GM11168 (cell line): ENCODE data around the gene CLDN6.

Source experiments
- in situ Hi-C: fragments of 300-500 bp; cut with MboI; formaldehyde crosslinking; loops from one replicate; pipeline ENCODE4 v1.12.0; 2022; ENCODE audit warnings: low sequenced_read_pairs; ENCODE audit not compliant: unreplicated experiment

The CLDN6 gene

DNA sequence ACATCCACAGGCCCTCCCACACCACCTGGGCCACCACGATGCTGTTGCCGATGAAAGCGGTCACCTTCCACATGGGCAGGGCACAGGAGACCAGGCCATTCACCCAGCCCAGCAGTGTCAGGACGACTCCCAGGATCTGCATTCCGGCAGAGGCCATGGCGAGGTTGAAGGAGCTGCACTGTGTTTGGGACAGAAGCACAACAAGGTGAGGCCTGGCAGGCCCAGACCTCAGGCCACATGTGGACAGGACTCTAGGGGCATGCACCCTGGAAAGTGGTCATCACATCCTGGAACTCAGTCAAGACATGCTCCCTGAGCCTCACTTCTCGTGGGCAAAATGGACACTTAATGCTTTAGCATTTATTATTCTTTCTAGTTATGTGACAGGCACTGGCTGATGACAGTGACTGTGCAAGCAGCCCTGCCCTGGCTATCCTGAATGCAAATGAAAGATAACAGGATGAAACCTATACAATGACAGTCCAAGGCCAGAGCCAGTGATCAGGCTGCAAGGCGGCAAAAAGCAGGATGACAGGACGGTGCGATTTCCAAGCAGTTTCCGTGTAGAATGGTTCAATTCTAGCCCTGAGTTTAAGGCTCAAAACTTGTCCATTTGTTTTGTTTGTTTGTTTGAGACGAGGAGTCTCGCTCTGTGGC, 2.0 kb downstream of the CLDN6 start:
- in situ Hi-C loops, result no loop called here

DNA sequence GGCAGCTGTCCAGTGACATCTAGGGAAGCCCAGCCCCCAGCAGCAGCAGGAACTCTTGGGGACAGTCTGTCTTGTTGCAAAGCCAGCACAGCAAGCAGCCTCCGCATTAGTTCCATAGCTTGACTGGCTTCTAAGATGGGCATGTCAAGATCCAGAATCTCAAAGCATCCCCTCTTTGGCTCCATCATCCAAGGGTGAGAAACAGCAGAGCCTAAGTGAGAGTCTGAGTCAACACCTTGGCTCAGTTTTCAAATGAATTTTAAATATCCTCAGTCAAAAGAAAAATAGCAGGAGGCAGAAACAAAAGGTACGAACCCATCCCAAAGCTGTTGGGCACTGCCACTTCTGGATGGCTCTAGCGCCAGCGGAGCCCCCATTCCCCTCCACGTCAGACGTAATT, 3.0 kb downstream of the CLDN6 start:
- in situ Hi-C loops, result no loop called here

DNA sequence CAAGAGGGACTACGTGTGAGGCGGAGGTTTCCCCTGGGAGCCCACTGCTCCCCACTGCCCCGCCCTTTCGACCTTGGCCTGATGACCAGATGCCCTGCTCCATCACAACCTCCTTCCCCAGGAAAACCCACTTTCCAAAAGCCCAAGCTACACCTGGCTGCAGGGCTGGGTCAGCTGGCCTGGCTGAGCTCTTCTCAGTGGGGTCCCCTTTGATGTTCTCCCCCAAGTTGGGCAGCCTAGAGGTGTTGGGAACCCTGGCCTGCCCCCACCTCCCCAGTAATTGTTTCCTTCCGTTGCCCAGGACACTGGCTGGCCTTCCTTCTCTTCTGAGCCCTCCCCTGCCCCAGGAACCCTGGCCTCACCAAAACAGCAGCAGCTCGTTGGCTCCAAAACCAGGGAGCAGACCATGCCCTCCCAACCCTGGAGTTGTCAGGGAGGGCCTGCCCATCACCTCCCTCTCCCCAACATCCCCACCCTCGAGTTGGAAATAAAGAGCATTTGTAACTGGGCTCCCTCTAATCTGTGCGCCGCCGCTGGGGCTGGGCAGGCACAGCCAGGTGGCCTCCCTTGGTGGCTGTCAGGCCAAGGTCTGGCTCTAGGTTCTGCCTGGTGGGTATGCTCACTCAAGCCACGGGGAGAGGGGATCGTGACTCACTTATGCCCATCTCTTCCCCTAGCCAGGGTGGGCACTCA, 3.8 kb downstream of the CLDN6 start:
- in situ Hi-C loops, result no loop called here

DNA sequence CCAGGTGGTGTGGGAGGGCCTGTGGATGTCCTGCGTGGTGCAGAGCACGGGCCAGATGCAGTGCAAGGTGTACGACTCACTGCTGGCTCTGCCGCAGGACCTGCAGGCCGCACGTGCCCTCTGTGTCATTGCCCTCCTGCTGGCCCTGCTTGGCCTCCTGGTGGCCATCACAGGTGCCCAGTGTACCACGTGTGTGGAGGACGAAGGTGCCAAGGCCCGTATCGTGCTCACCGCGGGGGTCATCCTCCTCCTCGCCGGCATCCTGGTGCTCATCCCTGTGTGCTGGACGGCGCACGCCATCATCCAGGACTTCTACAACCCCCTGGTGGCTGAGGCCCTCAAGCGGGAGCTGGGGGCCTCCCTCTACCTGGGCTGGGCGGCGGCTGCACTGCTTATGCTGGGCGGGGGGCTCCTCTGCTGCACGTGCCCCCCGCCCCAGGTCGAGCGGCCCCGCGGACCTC, 4.5 kb downstream of the CLDN6 start:
- in situ Hi-C loops, result no loop called here

DNA sequence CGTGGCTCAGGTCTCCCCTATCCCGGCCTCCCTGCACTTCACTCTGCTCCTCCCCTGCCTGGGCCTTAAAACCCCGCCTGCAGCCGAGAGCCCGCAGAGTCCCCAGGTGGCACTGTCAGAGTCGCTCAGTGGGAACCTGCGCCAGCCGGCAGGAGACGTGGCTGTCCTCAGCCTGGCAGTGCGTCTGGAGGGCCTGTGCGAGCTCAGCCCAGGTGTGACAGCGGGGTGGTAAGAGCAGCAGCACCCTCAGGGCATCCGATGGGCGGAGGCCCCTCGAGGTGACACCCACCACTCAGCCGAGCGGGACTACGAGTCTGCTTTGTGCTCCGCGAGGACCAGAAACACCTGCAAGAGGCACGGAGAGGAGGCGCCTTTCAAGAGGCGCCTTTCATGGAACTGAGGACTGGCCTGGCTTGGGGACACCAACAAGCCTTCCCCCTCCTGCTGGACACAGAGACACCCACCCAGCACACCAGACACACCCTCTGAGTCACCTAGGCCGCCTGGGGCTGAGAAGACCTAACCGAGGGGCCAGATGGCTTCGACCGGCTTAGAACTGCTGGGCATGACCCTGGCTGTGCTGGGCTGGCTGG, 5.1 kb downstream of the CLDN6 start, which contains the start of gene CLDN9:
TSS of gene CLDN9 (plus strand) at position 96 of the 593 bp plus-strand sequence. CDS start at position 536, 440 bp downstream.
- in situ Hi-C loops, result no loop called here

DNA sequence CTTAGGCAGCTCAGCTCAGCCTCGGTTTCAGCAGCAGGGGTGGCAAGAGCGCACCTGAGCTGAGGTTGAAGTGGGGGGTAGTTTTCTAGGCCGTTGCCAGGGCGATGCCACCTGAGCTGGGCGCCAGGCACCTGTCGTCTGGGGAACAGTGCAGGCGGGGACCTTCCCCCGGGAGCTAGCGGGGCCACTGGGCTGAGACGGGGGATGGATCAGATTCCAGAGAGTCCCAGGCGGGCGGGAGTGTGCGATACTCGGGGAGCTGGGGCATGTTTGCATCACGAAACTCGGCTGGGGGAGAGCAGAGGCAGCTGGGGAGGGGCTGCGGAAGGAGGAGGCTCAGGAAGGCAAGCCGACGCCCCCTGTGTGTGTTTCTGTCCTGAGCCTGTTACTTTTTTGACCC, 5.7 kb downstream of the CLDN6 start:
- in situ Hi-C loops, result no loop called here

DNA sequence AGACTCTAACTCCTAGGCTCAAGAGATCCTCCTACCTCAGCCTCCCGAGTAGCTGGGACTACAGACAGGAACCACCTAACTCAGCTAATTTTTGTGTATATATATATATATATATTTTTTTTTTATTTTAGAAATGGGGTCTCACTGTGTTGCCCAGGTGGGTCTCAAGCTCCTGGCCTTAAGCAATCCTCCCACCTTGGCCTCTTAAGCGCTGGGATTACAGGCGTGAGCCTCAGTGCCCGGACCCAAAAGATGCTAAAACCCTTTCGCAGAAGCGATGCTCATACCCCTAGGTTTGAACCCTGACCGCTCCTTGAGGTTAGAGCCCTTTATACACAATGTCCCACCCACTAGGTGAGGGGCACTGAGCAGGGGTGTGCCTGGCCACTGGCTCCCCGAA, 7.5 kb downstream of the CLDN6 start:
- in situ Hi-C loops, result no loop called here

DNA sequence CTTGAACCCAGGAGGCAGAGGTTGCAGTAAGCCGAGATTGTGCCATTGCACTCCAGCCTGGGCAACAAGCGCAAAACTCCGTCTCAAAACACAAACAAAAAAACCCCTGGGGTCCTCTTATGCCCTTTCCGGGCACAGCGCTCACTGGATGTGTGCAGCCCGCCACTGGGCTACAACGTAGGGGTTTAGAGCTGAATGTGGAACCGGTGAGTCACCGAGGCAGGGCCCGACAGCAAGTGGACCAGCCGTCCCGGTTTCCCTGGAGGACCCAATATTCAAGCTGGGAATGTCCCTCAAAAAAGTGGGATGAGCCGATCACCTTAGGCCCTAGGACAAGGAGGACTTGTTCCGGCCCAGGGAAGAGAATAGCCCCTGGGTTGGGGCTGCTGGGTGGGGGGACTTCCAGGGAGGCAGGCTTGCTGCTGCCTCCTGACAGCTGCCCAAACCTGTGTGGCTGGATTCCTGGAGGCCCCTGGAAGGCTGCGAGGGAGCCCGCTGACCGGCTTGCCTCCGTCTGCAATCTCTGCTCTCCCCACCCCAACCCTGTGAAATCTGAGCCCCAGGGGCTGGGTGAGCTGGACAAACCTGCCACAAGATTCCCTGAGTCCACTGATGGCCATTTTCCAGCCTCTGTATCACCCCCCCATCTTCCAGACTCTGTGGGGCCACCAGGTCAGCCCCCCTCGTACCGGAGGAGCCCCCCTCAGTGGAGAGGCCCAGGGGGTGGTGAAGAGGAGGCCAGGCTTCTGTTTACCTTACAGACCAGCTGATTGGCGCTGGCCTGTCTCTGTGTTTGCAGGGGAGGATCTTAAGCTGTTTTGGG, 8.2 kb downstream of the CLDN6 start:
- in situ Hi-C loops, result no loop called here

DNA sequence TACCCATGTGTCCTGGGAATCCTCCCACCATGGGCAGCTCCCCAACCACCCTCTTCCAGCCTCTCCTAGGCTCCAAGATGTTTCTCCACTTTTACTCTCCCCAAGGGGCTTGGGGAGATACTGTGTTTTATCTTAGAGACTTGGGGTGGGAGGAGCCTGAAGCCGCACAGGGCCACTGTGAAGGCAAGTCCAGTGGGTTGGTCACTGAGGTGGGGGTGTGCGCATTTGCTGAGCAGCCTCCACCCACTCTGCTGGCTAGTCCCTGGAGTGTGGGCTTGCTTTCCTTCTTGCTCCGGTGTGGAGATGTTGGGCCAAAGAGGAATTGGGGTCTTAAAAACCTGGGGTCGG, 9.3 kb downstream of the CLDN6 start:
- in situ Hi-C loops, result no loop called here

DNA sequence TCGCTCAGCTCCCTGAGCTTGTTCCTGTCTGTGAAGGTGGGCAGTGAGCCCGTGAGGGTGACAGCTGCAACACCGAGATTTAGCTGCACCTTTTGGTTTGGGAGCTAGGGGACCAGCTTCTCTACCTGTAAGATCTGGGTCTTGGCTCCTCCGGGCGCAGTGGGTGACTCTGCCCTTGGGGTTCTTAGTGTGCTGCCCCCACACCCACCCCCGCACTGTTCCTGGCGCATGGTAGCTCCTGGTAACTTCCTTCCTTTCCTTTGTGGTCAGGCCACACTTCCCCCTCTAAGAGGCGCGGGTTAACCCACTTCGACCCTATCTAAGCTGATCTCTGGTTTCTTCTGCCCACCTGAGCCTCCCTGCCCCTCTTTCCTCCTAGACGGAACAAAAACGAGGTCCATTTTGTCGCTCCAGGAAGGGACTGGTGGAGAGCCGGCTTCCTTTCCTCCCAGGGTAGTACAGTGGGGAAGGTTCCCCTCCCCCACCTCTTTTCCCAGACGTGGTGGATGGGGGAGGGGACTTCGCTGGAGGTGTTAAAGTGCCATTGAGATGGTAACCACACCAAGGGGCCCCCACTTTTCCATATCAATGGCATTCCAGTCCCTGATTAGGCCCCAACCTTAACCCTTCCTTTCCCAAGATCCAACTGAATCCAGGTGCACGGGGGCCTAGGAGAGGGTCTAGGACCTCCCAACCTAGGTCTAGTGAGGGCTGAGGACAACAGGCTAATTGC, 9.9 kb downstream of the CLDN6 start:
- in situ Hi-C loops, result no loop called here

DNA sequence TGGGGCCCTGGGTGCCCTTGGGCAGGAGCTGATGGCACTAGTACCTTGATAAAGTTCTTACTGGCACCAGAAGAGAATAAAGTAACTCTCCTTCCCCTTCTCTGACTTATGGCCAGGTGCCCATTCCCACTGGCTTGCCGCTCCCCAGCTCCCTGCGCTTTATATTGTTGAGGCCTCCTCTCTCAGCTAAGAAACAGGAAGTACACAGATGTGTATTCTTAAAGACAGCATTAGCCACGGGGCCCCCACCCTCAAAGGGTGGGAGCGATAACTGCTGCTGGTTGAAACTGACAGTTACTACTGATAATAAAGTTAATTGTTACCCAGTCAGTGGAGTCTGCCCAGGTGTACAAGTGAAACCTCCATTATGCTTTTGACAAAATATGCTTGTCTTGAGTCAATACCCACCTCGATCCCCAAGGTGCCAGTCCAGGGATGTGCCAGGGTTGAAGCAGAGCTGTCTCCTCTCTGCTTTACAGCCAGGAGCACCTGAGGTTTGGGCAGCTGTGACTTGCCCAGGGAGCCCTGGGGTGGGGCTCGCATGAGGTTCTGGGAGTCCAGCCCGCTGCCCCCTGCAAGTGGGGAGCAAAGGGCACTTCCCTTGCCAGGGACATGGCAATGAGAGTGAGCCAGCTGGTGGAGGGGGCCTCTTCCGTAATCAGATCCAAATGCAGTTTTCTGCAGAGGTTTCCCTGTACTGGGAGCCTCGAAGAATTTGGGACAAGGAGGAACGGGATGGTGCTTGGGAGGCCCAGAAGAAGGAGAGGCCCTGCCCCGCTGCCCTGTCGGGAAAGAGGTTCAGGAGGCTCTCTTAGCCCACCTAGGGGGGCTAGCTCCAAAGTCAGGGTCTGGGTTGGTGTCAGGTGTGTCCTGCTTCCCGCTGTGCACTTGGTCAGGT, 10.7 kb downstream of the CLDN6 start:
- in situ Hi-C loops, result no loop called here

DNA sequence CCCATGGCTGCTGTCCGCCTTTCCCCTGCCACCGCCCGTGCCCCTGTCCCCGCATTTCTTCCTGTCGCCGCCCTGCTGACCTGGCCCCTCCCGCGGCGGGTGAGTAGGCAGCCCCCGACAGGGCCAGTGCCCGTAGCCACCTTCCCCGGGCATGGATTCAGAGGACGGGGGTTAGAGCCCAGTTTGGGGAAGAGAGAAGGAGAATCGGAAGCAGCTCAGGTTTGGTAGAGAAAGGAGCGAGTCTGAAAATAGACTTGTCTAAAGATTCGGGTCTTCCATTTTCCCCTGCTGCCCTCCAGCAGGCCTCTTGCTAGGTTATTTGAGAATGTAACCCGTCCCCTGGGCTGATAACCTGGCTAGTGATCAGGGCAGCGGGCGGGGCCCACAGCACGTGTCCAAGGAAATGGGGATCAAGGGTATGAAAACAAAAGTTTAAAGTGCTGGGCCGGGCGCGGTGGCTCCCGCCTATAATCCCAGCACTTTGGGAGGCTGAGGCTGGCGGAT, 13.2 kb downstream of the CLDN6 start:
- in situ Hi-C loops, result no loop called here

DNA sequence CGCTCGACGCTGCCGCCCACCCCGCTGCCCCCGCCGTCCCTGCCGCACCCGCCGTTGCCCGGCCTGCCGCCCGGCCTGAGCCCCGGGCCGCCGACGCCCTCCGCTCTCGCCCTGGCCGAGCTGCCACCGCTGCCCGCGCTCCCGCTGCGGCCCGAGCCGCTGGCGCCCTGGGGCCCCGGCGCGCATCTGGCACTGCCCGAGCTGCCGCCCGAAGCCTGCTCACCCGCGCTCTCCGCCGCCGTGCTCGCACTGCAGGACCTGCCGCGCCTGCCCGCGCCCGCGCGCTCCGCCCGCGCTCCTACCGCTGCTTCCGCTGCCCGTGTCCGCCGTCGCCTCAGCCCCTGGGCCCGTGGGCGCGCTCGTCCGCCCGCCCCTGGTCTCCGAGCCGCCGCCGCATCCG, 13.7 kb downstream of the CLDN6 start:
- in situ Hi-C loops, result no loop called here

DNA sequence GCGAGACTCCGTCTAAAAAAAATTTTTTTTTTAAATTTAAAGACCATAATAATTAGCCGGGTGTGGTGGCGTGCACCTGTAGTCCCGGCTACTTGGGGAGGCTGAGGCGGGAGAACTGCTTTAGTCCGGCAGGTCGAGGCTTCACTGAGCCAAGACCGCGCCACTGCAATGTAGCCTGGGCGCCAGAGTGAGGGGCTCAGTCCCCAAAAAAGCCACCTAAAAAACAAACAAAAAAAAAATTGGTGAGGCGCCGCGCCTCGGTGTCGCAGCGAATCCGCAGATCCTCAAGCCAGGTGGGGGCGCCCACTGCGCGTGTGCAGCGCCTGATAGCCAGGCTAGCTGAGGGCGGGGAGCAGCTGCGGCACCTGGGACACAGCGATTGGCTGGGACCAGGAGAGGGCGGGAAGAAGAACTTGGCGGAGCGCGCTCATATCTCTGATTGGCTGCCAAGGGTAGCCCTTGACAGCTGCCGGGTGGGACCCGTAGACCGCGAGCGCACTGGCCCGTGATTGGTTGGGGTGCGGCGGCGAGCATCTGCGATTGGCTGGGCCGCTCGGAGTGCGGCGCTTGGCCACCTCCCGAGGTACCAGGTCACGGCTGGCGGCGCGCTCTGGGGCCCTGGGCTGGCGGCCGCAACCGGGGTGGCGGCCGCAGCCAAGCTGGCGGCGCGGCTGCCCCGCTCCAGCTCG, 14.3 kb downstream of the CLDN6 start:
- in situ Hi-C loops, result no loop called here

DNA sequence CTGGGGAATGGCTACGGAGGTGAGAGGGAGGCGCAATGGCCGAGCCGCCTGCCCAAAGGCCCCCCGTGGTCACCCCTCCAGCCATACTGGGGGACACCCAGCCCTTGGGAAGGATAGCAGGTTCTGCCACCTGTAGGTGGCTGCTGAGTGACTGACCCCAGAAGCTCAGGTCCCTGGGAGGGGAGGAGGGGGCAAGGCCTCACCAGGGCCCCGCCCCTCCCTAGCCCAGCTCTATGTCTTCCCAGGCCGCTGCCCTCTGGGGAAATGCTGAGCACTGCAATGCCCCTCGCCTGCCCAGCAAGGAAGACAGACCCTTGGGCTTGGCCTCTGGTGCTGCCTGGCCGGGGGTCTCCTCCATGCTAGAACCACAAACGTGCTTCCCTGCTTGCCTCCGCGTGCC, 16.7 kb downstream of the CLDN6 start:
- in situ Hi-C loops, result no loop called here

DNA sequence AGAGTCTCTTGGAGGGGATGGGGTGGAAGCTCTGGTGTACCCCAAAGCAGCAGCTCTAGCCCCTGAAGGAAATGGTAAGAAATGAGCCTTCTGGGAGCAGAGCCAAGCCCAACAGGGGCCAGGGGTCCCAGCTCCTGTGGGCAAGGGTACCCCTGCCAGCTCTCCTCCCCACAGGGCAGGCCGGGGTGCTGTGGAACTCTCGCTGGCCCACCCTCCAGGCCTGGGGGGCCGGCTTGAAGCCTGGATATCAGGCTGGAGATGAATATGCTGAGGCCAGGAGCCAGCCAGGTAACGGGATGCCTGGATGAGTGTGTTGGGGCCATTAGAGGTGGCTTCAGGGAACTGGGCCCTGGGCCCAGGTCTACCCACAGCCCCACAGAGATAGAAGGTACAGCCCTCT, 17.4 kb downstream of the CLDN6 start:
- in situ Hi-C loops, result no loop called here

DNA sequence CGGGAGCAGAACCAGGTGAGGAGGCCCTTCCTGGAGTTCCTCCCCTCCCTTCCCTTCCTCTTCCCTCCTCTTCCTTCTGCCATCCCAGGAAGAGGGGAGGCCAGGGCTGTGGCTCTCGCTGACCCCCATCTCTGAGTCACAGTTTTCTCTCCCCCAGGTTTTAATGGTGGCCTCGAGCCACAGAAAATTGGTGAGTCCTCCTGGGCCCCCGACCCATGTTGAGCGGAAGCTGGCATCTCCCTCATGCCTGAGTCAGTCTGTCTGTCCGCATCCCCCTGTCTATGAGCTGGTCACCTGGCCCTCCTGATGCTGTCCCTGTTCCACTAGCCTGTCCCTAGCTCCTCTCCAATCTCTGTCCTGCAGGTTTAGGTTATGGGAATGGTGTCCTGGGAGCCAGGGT, 18.1 kb downstream of the CLDN6 start:
- in situ Hi-C loops, result no loop called here

DNA sequence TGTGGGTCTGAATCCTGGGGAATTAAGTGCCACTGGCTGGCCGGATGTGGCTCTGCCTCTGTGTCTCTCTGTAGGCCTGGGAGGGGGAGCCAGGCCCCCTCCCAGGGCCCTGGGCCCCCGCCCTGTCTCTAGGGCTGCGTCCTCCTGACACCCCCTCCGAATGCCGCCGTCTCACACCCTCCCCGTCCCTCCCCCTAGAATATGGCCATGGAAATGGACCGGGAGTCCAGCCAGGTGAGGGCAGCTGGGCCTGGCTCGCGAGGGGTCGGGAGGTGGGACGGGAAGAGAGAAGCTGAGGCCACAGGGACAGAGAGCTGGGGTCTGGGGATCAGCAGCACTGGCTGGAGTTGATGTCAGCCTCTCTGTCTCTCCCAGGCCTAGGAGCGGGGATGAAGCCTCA, 21.7 kb downstream of the CLDN6 start:
- in situ Hi-C loops, result no loop called here
